GM12872 (cell line): ENCODE measurements around the gene BMPER.

ENCODE experiments used
- CTCF ChIP-seq: IDR thresholded peaks from 3 replicates; pipeline ENCODE4 v1.5.1; 2011; ENCODE audit warnings: low read depth, mild to moderate bottlenecking, low read length, moderate library complexity; ENCODE audit not compliant: insufficient read depth

The BMPER gene

GRCh38 chr7:33905389-33906032 is at the start of gene BMPER:
Gene BMPER, plus strand, starts transcription at chr7:33905539. Its CDS starts 75 bp downstream, at chr7:33905614.
- no peak for TF ChIP-seq CTCF

GRCh38 chr7:33861947-33862346 is 43.4 kb upstream of the BMPER start:
- no peak for TF ChIP-seq CTCF

- no peak for TF ChIP-seq CTCF
Observed at GRCh38 chr7:33862946-33863814, 42.2 kb upstream of the BMPER start.

- no peak for TF ChIP-seq CTCF
Observed at GRCh38 chr7:33868166-33868565, 37.2 kb upstream of the BMPER start.

GRCh38 chr7:33869176-33869575 is 36.2 kb upstream of the BMPER start:
- TF ChIP-seq CTCF, result no peak

- no peak for TF ChIP-seq CTCF
Observed at GRCh38 chr7:33870120-33870519, 35.2 kb upstream of the BMPER start.

- TF ChIP-seq CTCF, result no peak
Observed at GRCh38 chr7:33872870-33873269, 32.5 kb upstream of the BMPER start.
